ENCODE results near the gene NTRK1. TPM values are rescaled to one million over a fixed set of nuclear protein-coding genes. Genes with fewer than 3 reads are reported as not detected.

The NTRK1 gene
- total and polyA plus RNA-seq, 2 of the 13 experiments (the other 11 are each of a cell fraction or from before 2014, with no cell fraction given): not detected

DNA sequence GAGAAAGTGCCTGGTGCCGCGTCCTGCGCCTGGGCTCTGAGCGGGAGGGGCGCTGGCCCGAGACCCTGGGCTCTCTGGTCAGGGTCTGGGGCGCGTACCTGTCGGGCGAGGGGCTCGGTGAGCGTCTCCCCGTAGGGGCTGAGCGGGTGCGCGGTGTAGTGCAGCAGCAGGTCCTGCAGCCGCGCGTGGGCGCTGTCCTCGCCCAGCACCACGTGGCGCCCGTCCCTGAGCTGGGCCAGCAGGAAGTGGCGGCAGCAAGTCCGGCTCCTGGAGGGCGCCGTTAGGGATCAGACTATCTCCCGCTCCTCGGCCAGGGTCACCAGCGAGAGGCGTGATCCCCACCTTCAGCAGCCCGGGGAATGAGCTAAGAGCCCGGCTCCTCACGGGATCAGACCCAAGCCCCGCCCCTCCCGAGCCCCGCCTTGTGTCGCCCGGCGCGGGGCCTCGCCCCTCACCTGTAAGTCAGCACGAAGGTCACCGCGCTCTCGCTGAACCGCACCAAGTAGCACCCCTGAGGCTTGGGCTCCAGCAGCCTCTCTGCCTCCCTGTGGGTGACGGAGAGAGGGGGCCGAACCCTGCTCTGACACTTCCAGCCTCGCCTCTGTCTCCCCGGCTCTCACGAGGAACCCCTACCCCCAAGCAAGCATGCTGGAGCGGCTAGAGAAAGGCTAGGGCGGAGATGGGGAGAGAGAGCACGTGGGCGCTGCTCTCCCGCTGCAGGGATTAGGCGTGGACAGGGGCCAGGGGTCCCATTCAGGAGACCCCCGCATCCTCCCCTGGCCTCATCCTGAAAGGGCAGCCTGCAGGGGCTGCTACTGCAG is 46.7 kb upstream of the NTRK1 start (continued):
- TF ChIP-seq, protein P1, sequence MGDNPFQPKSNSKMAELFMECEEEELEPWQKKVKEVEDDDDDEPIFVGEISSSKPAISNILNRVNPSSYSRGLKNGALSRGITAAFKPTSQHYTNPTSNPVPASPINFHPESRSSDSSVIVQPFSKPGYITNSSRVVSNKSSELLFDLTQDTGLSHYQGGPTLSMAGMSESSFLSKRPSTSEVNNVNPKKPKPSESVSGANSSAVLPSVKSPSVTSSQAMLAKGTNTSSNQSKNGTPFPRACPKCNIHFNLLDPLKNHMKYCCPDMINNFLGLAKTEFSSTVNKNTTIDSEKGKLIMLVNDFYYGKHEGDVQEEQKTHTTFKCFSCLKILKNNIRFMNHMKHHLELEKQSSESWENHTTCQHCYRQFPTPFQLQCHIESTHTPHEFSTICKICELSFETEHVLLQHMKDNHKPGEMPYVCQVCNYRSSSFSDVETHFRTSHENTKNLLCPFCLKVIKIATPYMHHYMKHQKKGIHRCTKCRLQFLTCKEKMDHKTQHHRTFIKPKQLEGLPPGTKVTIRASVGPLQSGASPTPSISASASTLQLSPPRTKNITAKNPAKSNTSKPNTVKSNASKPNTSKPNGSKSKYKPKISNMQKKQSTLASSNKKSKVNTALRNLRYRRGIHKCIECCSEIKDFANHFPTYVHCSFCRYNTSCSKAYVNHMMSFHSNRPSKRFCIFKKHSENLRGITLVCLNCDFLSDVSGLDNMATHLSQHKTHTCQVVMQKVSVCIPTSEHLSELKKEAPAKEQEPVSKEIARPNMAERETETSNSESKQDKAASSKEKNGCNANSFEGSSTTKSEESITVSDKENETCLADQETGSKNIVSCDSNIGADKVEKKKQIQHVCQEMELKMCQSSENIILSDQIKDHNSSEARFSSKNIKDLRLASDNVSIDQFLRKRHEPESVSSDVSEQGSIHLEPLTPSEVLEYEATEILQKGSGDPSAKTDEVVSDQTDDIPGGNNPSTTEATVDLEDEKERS (CRISPR knock-in tag; IDR thresholded peaks at IDR 0.05): peak; percentile 58; the same call in 1 of the 2 replicates
- TF ChIP-seq NR2C2 (CRISPR knock-in tag; IDR thresholded peaks at IDR 0.05; ENCODE audit: borderline replicate concordance) (0 out of 2 replicates have a peak, but pooled peaks have one; percentile 23), NCOA2 (CRISPR knock-in tag; IDR thresholded peaks at IDR 0.05) (no peak), GLI4 (CRISPR knock-in tag; IDR thresholded peaks at IDR 0.05; ENCODE audit: borderline replicate concordance) (no peak), ZSCAN31 (CRISPR knock-in tag; IDR thresholded peaks at IDR 0.05; ENCODE audit: low read depth) (no peak; the same call in 1 of the 2 replicates), STAT5B (CRISPR knock-in tag; IDR thresholded peaks at IDR 0.05) (no peak), FOXK2 (IDR thresholded peaks at IDR 0.05) (no peak), ZNF878 (CRISPR knock-in tag; IDR thresholded peaks at IDR 0.05) (no peak), PCBP1 (IDR thresholded peaks at IDR 0.05; ENCODE audit: borderline replicate concordance, low read depth, low read length) (no peak), XBP1 (CRISPR knock-in tag; IDR thresholded peaks at IDR 0.05) (no peak), ATRX (CRISPR knock-in tag; IDR thresholded peaks at IDR 0.05; ENCODE audit: borderline replicate concordance) (no peak), FIP1L1 (IDR thresholded peaks at IDR 0.05; ENCODE audit: borderline replicate concordance, insufficient read depth, low read depth, low read length) (no peak), SOX5 (CRISPR knock-in tag; IDR thresholded peaks at IDR 0.05; ENCODE audit: borderline replicate concordance) (peak; percentile 11; the same call in 1 of the 2 replicates), GATA4 (IDR thresholded peaks at IDR 0.05; ENCODE audit: borderline replicate concordance, low read depth) (no peak), KDM4B (CRISPR knock-in tag; IDR thresholded peaks at IDR 0.05) (no peak; the same call in 1 of the 2 replicates)
- TF ChIP-seq, protein P2, sequence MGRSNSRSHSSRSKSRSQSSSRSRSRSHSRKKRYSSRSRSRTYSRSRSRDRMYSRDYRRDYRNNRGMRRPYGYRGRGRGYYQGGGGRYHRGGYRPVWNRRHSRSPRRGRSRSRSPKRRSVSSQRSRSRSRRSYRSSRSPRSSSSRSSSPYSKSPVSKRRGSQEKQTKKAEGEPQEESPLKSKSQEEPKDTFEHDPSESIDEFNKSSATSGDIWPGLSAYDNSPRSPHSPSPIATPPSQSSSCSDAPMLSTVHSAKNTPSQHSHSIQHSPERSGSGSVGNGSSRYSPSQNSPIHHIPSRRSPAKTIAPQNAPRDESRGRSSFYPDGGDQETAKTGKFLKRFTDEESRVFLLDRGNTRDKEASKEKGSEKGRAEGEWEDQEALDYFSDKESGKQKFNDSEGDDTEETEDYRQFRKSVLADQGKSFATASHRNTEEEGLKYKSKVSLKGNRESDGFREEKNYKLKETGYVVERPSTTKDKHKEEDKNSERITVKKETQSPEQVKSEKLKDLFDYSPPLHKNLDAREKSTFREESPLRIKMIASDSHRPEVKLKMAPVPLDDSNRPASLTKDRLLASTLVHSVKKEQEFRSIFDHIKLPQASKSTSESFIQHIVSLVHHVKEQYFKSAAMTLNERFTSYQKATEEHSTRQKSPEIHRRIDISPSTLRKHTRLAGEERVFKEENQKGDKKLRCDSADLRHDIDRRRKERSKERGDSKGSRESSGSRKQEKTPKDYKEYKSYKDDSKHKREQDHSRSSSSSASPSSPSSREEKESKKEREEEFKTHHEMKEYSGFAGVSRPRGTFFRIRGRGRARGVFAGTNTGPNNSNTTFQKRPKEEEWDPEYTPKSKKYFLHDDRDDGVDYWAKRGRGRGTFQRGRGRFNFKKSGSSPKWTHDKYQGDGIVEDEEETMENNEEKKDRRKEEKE (IDR thresholded peaks at IDR 0.05): no peak
- TF ChIP-seq, protein P3, sequence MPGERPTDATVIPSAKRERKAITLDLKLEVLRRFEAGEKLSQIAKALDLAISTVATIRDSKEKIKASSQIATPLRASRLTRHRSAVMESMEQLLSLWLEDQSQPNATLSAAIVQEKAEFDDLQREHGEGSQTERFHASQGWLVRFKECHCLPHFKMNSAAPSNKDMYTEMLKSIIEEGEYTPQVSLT (CRISPR knock-in tag; IDR thresholded peaks at IDR 0.05; ENCODE audit: borderline replicate concordance, low read depth): no peak
- TF ChIP-seq, protein P4, sequence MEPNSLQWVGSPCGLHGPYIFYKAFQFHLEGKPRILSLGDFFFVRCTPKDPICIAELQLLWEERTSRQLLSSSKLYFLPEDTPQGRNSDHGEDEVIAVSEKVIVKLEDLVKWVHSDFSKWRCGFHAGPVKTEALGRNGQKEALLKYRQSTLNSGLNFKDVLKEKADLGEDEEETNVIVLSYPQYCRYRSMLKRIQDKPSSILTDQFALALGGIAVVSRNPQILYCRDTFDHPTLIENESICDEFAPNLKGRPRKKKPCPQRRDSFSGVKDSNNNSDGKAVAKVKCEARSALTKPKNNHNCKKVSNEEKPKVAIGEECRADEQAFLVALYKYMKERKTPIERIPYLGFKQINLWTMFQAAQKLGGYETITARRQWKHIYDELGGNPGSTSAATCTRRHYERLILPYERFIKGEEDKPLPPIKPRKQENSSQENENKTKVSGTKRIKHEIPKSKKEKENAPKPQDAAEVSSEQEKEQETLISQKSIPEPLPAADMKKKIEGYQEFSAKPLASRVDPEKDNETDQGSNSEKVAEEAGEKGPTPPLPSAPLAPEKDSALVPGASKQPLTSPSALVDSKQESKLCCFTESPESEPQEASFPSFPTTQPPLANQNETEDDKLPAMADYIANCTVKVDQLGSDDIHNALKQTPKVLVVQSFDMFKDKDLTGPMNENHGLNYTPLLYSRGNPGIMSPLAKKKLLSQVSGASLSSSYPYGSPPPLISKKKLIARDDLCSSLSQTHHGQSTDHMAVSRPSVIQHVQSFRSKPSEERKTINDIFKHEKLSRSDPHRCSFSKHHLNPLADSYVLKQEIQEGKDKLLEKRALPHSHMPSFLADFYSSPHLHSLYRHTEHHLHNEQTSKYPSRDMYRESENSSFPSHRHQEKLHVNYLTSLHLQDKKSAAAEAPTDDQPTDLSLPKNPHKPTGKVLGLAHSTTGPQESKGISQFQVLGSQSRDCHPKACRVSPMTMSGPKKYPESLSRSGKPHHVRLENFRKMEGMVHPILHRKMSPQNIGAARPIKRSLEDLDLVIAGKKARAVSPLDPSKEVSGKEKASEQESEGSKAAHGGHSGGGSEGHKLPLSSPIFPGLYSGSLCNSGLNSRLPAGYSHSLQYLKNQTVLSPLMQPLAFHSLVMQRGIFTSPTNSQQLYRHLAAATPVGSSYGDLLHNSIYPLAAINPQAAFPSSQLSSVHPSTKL (CRISPR knock-in tag; IDR thresholded peaks at IDR 0.05): peak; percentile 58

Measured in HepG2 (cell line).